GM21528 (cell line): ENCODE results near the gene CDK11B.
"Not testable (repeated sequence)": the region's sequence is repeated elsewhere in the genome, so short reads cannot be mapped to it uniquely, and the experiment has no call there.

Experiments
- ATAC-seq: cut with Tn5 transposase; IDR thresholded peaks from one replicate; pipeline ENCODE4 v1.9.1; 2021; ENCODE audit warnings: mild to moderate bottlenecking, moderate library complexity; ENCODE audit not compliant: unreplicated experiment, low FRiP score

CDK11B gene

GRCh38 chr1:1600861-1601563 is 57.8 kb downstream of the CDK11B start:
- ATAC-seq: no peak

DNA sequence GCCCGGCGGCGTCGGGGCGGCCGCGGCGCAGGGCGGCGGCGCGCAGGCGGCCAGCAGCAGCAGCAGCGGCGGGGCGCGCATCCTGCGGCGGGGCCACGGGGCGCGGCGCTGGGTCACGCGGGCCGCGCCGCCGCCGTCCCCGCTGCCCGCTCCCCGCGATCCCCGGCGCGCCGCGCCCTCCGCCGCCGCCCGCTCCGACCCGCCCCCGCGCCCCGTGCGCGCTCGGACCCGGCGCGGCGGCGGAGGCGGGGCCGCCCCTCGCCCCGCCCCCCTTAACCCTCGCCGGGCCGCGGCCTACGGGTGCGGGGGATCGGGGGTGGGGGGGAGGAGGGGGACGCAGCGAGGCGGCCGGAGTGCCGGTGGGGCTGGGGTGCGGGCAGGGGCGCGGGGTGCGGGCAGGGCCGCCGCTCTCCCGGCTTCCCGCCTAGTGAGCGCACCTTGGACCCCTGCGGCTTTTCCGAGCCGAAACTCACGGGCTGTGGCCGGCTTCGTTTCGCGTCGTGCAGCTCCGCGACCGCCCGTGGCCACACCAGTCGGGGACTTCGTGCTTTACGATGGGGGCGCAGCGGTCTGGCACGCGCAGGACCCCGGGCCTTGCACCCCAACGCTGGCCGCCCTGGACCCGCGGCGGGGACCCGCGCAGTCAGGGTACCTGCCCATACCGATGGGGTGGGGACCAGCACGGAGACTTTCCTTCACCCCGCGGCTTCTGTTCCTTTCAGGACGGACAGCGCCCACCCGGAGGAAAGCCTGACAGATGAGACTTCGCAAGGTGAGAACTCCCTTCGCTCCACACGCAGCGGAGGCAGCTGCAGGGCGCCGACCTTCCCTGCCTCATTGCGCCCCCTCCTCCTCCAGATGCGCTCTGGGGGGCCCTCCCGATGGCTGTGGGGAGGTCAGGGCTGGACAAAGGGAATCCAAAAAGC is 58.6 kb downstream of the CDK11B start, which contains the start of gene FNDC10:
Gene FNDC10 (minus strand): TSS at position 201 of the 926 bp plus-strand sequence. CDS start 120 bp downstream, at position 81.
- no peak for ATAC-seq

- ATAC-seq: no peak
Observed at GRCh38 chr1:1599030-1599934, 59.5 kb downstream of the CDK11B start.

DNA sequence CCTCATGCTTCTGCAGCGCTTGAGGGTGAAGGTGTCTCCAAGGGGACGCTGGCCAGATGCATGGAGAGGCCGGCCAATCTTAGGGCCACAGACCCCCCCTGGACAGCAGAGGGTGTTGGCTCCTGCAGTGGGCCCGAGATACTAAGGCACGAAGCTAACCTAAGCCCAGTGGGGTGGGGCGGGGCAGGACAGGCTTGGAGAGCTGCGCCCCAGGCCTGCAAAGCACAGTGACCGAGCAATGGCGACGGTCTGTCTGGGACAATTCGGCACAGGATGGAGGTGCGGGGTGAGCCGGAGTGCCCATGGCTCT is 60.1 kb downstream of the CDK11B start:
- ATAC-seq: no peak

GRCh38 chr1:1598051-1598719 is 60.6 kb downstream of the CDK11B start:
- no peak for ATAC-seq

DNA sequence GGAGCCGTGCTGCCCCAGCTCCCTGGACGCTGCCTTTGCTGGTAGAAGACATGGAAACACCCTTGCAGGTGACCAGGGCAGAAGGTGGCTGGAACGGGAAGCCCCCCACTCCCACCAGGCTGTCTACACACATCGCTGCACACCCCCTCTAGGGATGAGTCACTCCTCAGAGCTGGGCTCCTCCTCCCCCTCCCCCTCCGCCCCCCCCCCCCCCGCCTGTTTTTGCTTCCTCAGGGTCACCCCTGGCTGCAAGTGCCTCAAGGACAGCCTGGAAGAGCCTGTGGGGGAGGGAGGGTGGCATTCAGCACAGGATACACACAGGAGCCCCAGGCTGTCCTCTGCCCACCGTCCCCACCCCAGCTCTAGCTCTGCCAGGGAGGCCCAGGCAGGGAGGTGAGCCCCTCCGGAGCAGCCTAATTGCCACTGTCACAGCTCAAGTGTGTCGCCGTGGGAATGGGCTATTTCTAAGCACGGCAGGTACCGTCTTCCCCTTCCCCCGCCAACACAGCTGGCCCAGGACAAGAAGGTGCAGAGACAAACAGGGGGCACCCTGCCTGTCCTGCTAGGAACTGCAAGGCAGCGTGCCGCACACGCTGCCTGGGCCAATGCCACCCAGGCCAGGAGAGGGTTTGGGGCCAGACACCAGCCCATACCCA is 61.4 kb downstream of the CDK11B start:
- no peak for ATAC-seq

DNA sequence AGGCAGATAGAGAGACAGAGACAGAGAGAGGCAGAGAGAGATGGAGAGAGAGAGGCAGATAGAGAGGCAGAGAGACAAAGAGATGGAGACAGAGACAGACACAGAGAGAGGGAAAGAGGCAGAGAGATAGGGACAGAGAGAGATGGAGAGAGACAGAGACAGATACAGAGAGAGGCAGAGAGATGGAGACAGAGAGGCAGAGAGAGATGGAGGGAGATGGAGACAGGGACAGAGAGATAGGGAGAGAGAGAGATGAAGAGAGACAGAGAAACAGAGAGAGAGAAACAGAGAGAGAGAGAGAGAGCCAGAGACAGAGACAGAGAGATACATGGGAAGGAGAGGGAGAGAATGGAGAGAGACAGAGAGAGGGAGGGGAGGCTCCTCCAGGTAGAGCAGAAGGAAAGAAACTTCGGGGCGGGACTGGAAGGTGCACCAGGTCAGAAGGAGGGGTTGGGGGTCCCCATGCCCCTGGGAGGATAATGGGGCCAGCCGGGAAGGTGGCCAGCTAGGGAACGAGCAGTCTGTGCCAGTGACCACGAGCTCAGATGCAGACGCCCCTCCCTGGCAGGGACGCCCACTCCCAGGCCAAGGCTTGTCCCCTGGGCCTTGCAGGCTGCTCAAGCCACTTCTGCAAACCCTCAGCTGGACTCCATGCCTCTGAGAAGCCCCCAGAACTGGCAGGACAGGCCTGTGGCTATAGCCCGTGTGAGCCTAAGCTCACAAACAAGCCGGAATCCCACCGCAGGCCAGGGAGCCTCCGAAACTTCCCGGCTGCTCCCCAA is 62.1 kb downstream of the CDK11B start:
- ATAC-seq: no peak

DNA sequence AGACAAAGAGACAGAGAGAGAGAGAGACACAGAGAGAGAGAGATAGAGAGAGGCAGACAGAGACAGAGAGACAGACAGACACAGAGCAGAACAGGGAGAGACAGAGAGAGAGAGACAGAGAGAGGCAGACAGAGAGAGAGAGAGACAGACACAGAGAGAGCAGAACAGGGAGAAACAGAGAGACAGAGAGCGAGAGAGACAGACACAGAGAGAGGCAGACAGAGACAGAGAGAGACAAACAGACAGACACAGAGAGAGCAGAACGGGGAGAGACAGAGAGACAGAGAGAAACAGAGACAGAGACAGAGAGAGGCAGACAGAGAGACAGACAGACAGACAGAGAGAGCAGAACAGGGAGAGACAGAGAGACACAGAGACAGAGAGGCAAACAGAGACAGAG is 63.5 kb downstream of the CDK11B start:
- ATAC-seq: not testable (repeated sequence)

DNA sequence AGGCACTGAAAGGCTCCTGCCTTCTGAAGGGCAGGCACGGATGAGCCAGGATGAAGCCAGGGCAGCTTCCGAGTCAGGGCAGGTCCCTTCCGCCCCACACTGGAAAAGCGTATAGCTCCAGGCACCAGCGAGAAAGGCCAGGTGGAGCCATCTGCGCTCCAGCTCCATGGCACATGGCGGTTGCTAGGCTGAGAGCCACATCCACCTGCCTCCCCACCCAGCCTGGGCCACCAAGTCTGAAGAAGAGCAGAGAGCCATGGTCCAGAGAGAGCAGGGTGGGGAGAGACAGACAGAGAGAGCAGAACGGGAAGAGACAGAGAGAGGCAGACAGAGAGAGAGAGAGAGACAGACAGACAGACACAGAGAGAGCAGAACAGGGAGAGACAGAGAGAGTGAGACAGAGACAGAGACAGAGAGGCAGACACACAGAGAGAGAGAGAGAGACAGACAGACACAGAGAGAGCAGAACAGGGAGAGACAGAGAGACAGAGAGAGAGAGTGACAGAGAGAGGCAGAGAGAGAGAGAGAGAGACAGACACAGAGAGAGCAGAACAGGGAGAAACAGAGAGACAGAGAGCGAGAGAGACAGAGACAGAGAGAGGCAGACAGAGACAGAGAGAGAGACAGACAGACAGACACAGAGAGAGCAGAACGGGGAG is 64.1 kb downstream of the CDK11B start:
- ATAC-seq: no peak

- no peak for ATAC-seq
Observed at GRCh38 chr1:1593834-1594601, 64.8 kb downstream of the CDK11B start.

DNA sequence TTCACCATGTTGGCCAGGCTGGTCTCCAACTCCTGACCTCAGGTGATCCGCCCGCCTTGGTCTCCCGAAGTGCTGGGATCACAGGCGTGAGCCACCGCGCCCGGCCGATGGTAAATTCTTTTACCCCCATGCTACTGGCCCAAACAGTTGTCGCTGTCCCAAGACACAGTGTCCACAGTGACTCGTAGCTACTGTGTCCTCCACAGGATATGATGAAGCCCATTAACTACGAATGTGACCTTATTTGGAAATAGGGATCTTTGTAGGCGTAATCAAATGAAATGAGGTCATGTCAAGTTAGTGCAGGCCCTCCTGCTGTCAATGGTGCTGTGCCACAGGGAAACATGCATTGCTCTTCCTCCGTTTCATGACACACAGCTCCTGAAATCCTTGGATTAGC is 67.4 kb downstream of the CDK11B start:
- ATAC-seq: no peak
